ENCODE results near the gene EVL. TPM values are rescaled to one million over a fixed set of nuclear protein-coding genes. Genes with fewer than 3 reads are reported as not detected.

The EVL gene
- total RNA-seq, 1 experiment from 2014 or later, result 82.9 TPM

- Histone ChIP-seq H3K4me1 (ENCODE audit: insufficient read depth, low read length, poor library complexity, severe bottlenecking) (peaks cover 32% of the 10 kb centered on the region), H3K9me3 (ENCODE audit: low read depth, low read length, poor library complexity, severe bottlenecking) (no peaks in the 10 kb centered on the region), H3K4me3 (ENCODE audit: low read depth, low read length, poor library complexity, severe bottlenecking) (no peak overlapping the region), H3K27me3 (replicated peaks; ENCODE audit: insufficient read depth, low read depth, low read length, poor library complexity) (no peaks in the 10 kb centered on the region), H3K27ac (ENCODE audit: low read depth, low read length, poor library complexity, severe bottlenecking) (peak overlapping the region; percentile 12), H3K36me3 (ENCODE audit: insufficient read depth, low read length, poor library complexity, severe bottlenecking) (no peaks in the 10 kb centered on the region)
- CTCF ChIA-PET, result no interaction called here
- peak; percentile 35 for DNase-seq (ENCODE audit: low spot score)
- intact Hi-C loops (cut with micrococcal nuclease; ENCODE audit: unreplicated experiment), result no loop called here
- BruUV-seq (replicated peaks), result no TSS peak
- TF ChIP-seq CTCF (conservative IDR thresholded peaks at IDR 0.05; ENCODE audit: low read depth, low read length) (no peak), EZH2 (IDR thresholded peaks at IDR 0.05; ENCODE audit: borderline replicate concordance, low read depth, low read length, poor library complexity, severe bottlenecking) (no peak)
- POLR2A ChIA-PET (ENCODE audit: low non-redundant PET), result interaction anchor here (0.6 kb wide), 1 partner anchor 42 kb away, joined by 3 read pairs; no protein-coding TSS in a partner anchor
Observed at GRCh38 chr14:100067971-100068959, 3.0 kb downstream of the EVL start.

- peak overlapping the region; percentile 12 for H3K27ac ChIP-seq (ENCODE audit: low read depth, low read length, poor library complexity, severe bottlenecking)
- peaks cover 30% of the 10 kb centered on the region for H3K4me1 ChIP-seq (ENCODE audit: insufficient read depth, low read length, poor library complexity, severe bottlenecking)
- H3K27me3 ChIP-seq (replicated peaks; ENCODE audit: insufficient read depth, low read depth, low read length, poor library complexity), result no peaks in the 10 kb centered on the region
- ChIA-PET POLR2A (ENCODE audit: low non-redundant PET) (no interaction called here), CTCF (no interaction called here)
- TF ChIP-seq EZH2 (IDR thresholded peaks at IDR 0.05; ENCODE audit: borderline replicate concordance, low read depth, low read length, poor library complexity, severe bottlenecking) (no peak), CTCF (conservative IDR thresholded peaks at IDR 0.05; ENCODE audit: low read depth, low read length) (no peak)
- no peak overlapping the region for H3K4me3 ChIP-seq (ENCODE audit: low read depth, low read length, poor library complexity, severe bottlenecking)
- no peaks in the 10 kb centered on the region for H3K9me3 ChIP-seq (ENCODE audit: low read depth, low read length, poor library complexity, severe bottlenecking)
- intact Hi-C loops (cut with micrococcal nuclease; ENCODE audit: unreplicated experiment), result no loop called here
- BruUV-seq (replicated peaks), result no TSS peak
- DNase-seq (ENCODE audit: low spot score), result no peak
- no peaks in the 10 kb centered on the region for H3K36me3 ChIP-seq (ENCODE audit: insufficient read depth, low read length, poor library complexity, severe bottlenecking)
Observed at GRCh38 chr14:100069161-100069800, 4.1 kb downstream of the EVL start.

- no peaks in the 10 kb centered on the region for H3K36me3 ChIP-seq (ENCODE audit: insufficient read depth, low read length, poor library complexity, severe bottlenecking)
- H3K27ac ChIP-seq (ENCODE audit: low read depth, low read length, poor library complexity, severe bottlenecking), result no peak overlapping the region
- no peaks in the 10 kb centered on the region for H3K9me3 ChIP-seq (ENCODE audit: low read depth, low read length, poor library complexity, severe bottlenecking)
- intact Hi-C loops (cut with micrococcal nuclease; ENCODE audit: unreplicated experiment), result no loop called here
- CTCF ChIA-PET, result no interaction called here
- POLR2A ChIA-PET (ENCODE audit: low non-redundant PET), result no interaction called here
- no peak for DNase-seq (ENCODE audit: low spot score)
- no TSS peak for BruUV-seq (replicated peaks)
- H3K4me3 ChIP-seq (ENCODE audit: low read depth, low read length, poor library complexity, severe bottlenecking), result no peak overlapping the region
- peaks cover 19% of the 10 kb centered on the region for H3K4me1 ChIP-seq (ENCODE audit: insufficient read depth, low read length, poor library complexity, severe bottlenecking)
- TF ChIP-seq CTCF (conservative IDR thresholded peaks at IDR 0.05; ENCODE audit: low read depth, low read length), result no peak
- no peak for TF ChIP-seq EZH2 (IDR thresholded peaks at IDR 0.05; ENCODE audit: borderline replicate concordance, low read depth, low read length, poor library complexity, severe bottlenecking)
- no peaks in the 10 kb centered on the region for H3K27me3 ChIP-seq (replicated peaks; ENCODE audit: insufficient read depth, low read depth, low read length, poor library complexity)
Observed at GRCh38 chr14:100070310-100070709, 5.1 kb downstream of the EVL start.
